Measurements from ENCODE around the gene ATP2A1.

The ATP2A1 gene

GRCh38 chr16:28930652-28931051 is 52.4 kb downstream of the ATP2A1 start:
- peak overlapping the region; percentile 33 for H3K4me2 ChIP-seq (ENCODE audit: insufficient read depth, low read length)
- H3K9me3 ChIP-seq (ENCODE audit: insufficient read depth, low read length, severe bottlenecking) = no peaks in the 10 kb centered on the region
- no peak overlapping the region for H3K4me3 ChIP-seq (ENCODE audit: low read depth in 1 of 2, low read length in 2 of 2)
- H4K20me1 ChIP-seq (ENCODE audit: insufficient read depth, low read length) = no peaks in the 10 kb centered on the region
- peak overlapping the region; percentile 63 for H2AFZ ChIP-seq (ENCODE audit: low read depth, low read length)
- ATAC-seq (ENCODE audit: insufficient read depth, low read depth) (peak; percentile 85), DNase-seq (peak; percentile 82)
- peaks cover 41% of the 10 kb centered on the region for H3K4me1 ChIP-seq (ENCODE audit: insufficient read depth, low read length)
- no peaks in the 10 kb centered on the region for H3K27me3 ChIP-seq (ENCODE audit: insufficient read depth, low read length, poor library complexity)
- no peaks in the 10 kb centered on the region for H3K36me3 ChIP-seq (ENCODE audit: insufficient read depth, low read length)
- peak overlapping the region; percentile 94 for H3K27ac ChIP-seq (ENCODE audit: low read length)
- peak overlapping the region; percentile 48 for H3K9ac ChIP-seq (ENCODE audit: low read depth, low read length)
- no peaks in the 10 kb centered on the region for H3K79me2 ChIP-seq (ENCODE audit: insufficient read depth, low read length)
- TF ChIP-seq, protein P1, sequence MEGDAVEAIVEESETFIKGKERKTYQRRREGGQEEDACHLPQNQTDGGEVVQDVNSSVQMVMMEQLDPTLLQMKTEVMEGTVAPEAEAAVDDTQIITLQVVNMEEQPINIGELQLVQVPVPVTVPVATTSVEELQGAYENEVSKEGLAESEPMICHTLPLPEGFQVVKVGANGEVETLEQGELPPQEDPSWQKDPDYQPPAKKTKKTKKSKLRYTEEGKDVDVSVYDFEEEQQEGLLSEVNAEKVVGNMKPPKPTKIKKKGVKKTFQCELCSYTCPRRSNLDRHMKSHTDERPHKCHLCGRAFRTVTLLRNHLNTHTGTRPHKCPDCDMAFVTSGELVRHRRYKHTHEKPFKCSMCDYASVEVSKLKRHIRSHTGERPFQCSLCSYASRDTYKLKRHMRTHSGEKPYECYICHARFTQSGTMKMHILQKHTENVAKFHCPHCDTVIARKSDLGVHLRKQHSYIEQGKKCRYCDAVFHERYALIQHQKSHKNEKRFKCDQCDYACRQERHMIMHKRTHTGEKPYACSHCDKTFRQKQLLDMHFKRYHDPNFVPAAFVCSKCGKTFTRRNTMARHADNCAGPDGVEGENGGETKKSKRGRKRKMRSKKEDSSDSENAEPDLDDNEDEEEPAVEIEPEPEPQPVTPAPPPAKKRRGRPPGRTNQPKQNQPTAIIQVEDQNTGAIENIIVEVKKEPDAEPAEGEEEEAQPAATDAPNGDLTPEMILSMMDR (IDR thresholded peaks at IDR 0.05; ENCODE audit: borderline replicate concordance, extremely low read depth, low read length, poor library complexity, severe bottlenecking) = no peak
- no peak for TF ChIP-seq EZH2 (IDR thresholded peaks at IDR 0.05; ENCODE audit: borderline replicate concordance, low read depth, low read length, severe bottlenecking)

DNA sequence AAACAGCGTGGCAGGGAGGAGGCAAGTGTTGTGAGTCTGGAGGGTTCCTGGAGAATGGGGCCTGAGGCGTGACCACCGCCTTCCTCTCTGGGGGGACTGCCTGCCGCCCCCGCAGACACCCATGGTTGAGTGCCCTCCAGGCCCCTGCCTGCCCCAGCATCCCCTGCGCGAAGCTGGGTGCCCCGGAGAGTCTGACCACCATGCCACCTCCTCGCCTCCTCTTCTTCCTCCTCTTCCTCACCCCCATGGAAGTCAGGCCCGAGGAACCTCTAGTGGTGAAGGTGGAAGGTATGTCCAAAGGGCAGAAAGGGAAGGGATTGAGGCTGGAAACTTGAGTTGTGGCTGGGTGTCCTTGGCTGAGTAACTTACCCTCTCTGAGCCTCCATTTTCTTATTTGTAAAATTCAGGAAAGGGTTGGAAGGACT is 53.5 kb downstream of the ATP2A1 start, which contains the start of gene CD19:
Gene CD19 (plus strand): TSS at position 171 of the 425 bp plus-strand sequence. CDS start 30 bp downstream, at position 201.
- Histone ChIP-seq H2AFZ (ENCODE audit: low read depth, low read length) (peak within 1 kb of the TSS; percentile 63), H3K4me3 (ENCODE audit: low read depth in 1 of 2, low read length in 2 of 2) (no peak within 1 kb of the TSS), H3K9me3 (ENCODE audit: insufficient read depth, low read length, severe bottlenecking) (no peaks in the 10 kb centered on the region), H3K27me3 (ENCODE audit: insufficient read depth, low read length, poor library complexity) (no peaks in the 10 kb centered on the region), H3K79me2 (ENCODE audit: insufficient read depth, low read length) (no peaks in the 10 kb centered on the region), H3K36me3 (ENCODE audit: insufficient read depth, low read length) (no peaks in the 10 kb centered on the region), H3K4me2 (ENCODE audit: insufficient read depth, low read length) (peak within 1 kb of the TSS; percentile 33), H4K20me1 (ENCODE audit: insufficient read depth, low read length) (no peaks in the 10 kb centered on the region), H3K9ac (ENCODE audit: low read depth, low read length) (peak within 1 kb of the TSS; percentile 48), H3K4me1 (ENCODE audit: insufficient read depth, low read length) (peaks cover 36% of the 10 kb centered on the region), H3K27ac (ENCODE audit: low read length) (peak within 1 kb of the TSS; percentile 94)
- DNase-seq (no peak), ATAC-seq (ENCODE audit: insufficient read depth, low read depth) (no peak)
- TF ChIP-seq EZH2 (IDR thresholded peaks at IDR 0.05; ENCODE audit: borderline replicate concordance, low read depth, low read length, severe bottlenecking) = no peak
- TF ChIP-seq, protein P1 (IDR thresholded peaks at IDR 0.05; ENCODE audit: borderline replicate concordance, extremely low read depth, low read length, poor library complexity, severe bottlenecking) = no peak

DNA sequence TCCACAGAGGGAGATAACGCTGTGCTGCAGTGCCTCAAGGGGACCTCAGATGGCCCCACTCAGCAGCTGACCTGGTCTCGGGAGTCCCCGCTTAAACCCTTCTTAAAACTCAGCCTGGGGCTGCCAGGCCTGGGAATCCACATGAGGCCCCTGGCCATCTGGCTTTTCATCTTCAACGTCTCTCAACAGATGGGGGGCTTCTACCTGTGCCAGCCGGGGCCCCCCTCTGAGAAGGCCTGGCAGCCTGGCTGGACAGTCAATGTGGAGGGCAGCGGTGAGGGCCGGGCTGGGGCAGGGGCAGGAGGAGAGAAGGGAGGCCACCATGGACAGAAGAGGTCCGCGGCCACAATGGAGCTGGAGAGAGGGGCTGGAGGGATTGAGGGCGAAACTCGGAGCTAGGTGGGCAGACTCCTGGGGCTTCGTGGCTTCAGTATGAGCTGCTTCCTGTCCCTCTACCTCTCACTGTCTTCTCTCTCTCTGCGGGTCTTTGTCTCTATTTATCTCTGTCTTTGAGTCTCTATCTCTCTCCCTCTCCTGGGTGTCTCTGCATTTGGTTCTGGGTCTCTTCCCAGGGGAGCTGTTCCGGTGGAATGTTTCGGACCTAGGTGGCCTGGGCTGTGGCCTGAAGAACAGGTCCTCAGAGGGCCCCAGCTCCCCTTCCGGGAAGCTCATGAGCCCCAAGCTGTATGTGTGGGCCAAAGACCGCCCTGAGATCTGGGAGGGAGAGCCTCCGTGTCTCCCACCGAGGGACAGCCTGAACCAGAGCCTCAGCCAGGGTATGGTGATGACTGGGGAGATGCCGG is 54.3 kb downstream of the ATP2A1 start:
- DNase-seq = no peak
- Histone ChIP-seq H3K36me3 (ENCODE audit: insufficient read depth, low read length) (no peaks in the 10 kb centered on the region), H3K4me2 (ENCODE audit: insufficient read depth, low read length) (no peak overlapping the region), H3K79me2 (ENCODE audit: insufficient read depth, low read length) (no peaks in the 10 kb centered on the region), H3K4me3 (ENCODE audit: low read depth in 1 of 2, low read length in 2 of 2) (no peak overlapping the region), H2AFZ (ENCODE audit: low read depth, low read length) (peak overlapping the region; percentile 39; the same call in 1 of the 2 replicates), H4K20me1 (ENCODE audit: insufficient read depth, low read length) (no peaks in the 10 kb centered on the region), H3K9ac (ENCODE audit: low read depth, low read length) (peak overlapping the region; percentile 34), H3K9me3 (ENCODE audit: insufficient read depth, low read length, severe bottlenecking) (no peaks in the 10 kb centered on the region), H3K27ac (ENCODE audit: low read length) (peak overlapping the region; percentile 94), H3K27me3 (ENCODE audit: insufficient read depth, low read length, poor library complexity) (no peaks in the 10 kb centered on the region), H3K4me1 (ENCODE audit: insufficient read depth, low read length) (peaks cover 36% of the 10 kb centered on the region)
- no peak for TF ChIP-seq EZH2 (IDR thresholded peaks at IDR 0.05; ENCODE audit: borderline replicate concordance, low read depth, low read length, severe bottlenecking)
- ATAC-seq (ENCODE audit: insufficient read depth, low read depth) = no peak

DNA sequence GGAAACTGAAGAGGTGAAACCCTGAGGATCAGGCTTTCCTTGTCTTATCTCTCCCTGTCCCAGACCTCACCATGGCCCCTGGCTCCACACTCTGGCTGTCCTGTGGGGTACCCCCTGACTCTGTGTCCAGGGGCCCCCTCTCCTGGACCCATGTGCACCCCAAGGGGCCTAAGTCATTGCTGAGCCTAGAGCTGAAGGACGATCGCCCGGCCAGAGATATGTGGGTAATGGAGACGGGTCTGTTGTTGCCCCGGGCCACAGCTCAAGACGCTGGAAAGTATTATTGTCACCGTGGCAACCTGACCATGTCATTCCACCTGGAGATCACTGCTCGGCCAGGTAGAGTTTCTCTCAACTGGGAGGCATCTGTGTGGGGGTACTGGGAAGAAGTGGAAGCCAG is 54.9 kb downstream of the ATP2A1 start:
- TF ChIP-seq, protein P1 (IDR thresholded peaks at IDR 0.05; ENCODE audit: borderline replicate concordance, extremely low read depth, low read length, poor library complexity, severe bottlenecking) = no peak
- H3K4me2 ChIP-seq (ENCODE audit: insufficient read depth, low read length) = no peak overlapping the region
- H3K27me3 ChIP-seq (ENCODE audit: insufficient read depth, low read length, poor library complexity) = no peaks in the 10 kb centered on the region
- H3K27ac ChIP-seq (ENCODE audit: low read length) = peak overlapping the region; percentile 94
- no peaks in the 10 kb centered on the region for H3K79me2 ChIP-seq (ENCODE audit: insufficient read depth, low read length)
- no peak for DNase-seq
- peaks cover 36% of the 10 kb centered on the region for H3K4me1 ChIP-seq (ENCODE audit: insufficient read depth, low read length)
- no peak overlapping the region for H3K9ac ChIP-seq (ENCODE audit: low read depth, low read length)
- no peaks in the 10 kb centered on the region for H3K36me3 ChIP-seq (ENCODE audit: insufficient read depth, low read length)
- H4K20me1 ChIP-seq (ENCODE audit: insufficient read depth, low read length) = no peaks in the 10 kb centered on the region
- no peaks in the 10 kb centered on the region for H3K9me3 ChIP-seq (ENCODE audit: insufficient read depth, low read length, severe bottlenecking)
- no peak for ATAC-seq (ENCODE audit: insufficient read depth, low read depth)
- peak overlapping the region; percentile 39; the same call in 1 of the 2 replicates for H2AFZ ChIP-seq (ENCODE audit: low read depth, low read length)
- H3K4me3 ChIP-seq (ENCODE audit: low read depth in 1 of 2, low read length in 2 of 2) = no peak overlapping the region
